Measurements from ENCODE around the gene RGMA.

RGMA gene

DNA sequence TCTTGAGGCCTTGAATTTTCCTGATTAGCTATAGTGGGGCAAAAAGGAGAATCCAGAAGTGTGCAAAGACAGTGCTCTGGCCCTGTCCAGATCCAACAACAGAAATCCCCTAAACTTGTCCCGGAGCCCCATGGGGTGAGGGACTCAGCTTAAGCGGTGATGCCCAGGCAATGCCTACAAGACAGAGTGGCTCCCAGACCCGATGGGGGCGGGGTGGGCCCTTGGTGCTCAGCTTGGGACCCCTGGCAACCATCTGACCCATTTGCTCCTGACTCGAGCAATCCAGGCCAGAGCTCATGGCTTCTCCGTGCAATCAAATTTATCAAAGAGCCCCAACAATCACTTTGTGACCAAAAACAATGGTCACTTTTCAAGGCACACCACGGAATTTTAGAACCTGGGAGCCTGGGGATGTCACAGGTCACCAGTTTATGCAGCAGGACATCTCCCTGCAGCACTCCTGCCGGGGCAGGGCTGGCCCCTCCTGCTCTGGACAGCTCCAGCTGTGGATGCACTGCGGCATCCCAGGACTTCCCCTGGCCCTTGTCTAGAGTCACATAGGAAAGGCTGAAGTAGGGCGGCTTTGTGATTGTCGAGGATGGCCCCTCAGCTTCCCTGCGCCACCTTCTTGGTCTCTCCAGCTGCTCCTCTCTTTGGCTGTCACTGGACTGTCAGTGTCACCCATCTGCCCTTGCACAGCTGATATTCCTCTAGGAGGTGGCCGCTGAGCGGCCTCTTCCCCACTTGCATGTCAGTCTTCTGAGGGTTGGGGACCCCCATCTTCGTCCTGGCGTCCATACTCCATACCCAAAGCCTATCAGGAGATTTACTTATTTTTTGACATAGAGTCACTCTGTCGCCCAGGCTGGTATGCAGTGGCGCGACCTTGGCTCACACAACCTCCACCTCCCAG, 28.4 kb downstream of the RGMA start:
- Histone ChIP-seq H3K4me1 (ENCODE audit: control insufficient read depth in 2 of 2, insufficient read depth in 2 of 2, low read length in 2 of 2) (peaks cover 0 to 2% of the 10 kb centered on the region in 2 donors), H3K27me3 (ENCODE audit: control insufficient read depth in 2 of 2, insufficient read depth in 2 of 2, low read length in 2 of 2) (no peaks in the 10 kb centered on the region), H3K36me3 (ENCODE audit: control insufficient read depth in 2 of 2, insufficient read depth in 2 of 2, low read length in 2 of 2) (no peaks in the 10 kb centered on the region), H3K27ac (ENCODE audit: low read depth in 2 of 2, low read length in 2 of 2) (no peak overlapping the region), H3K9ac (ENCODE audit: low read depth in 1 of 2, low read length in 2 of 2) (no peak overlapping the region), H3K4me3 (ENCODE audit: low read length in 2 of 2) (no peak overlapping the region), H3K9me3 (ENCODE audit: control insufficient read depth in 2 of 2, low read length in 2 of 2) (no peaks in the 10 kb centered on the region)

DNA sequence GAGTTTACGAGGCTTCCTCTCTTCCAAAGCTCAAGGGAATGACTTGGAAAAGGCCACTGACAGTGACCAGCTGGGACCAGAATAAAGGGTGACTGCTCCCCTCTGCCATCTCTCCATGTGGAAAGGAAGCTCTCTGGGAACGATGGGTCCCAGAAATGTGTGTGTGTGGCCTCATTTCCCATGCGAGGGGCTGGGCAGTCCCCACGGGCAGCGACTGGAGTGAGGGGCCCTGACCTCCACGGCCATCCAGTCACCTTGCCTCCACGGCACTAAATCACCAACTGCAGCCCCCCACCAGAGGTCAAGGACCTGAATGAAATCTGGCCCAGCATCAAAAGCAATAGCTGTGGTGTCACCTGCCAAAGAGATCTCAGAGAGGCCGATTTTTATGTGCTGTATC, 29.6 kb downstream of the RGMA start:
- H3K27me3 ChIP-seq (ENCODE audit: control insufficient read depth in 2 of 2, insufficient read depth in 2 of 2, low read length in 2 of 2), result no peaks in the 10 kb centered on the region
- no peaks in the 10 kb centered on the region for H3K9me3 ChIP-seq (ENCODE audit: control insufficient read depth in 2 of 2, low read length in 2 of 2)
- no peaks in the 10 kb centered on the region for H3K36me3 ChIP-seq (ENCODE audit: control insufficient read depth in 2 of 2, insufficient read depth in 2 of 2, low read length in 2 of 2)
- no peak overlapping the region for H3K4me3 ChIP-seq (ENCODE audit: low read length in 2 of 2)
- no peak overlapping the region for H3K9ac ChIP-seq (ENCODE audit: low read depth in 1 of 2, low read length in 2 of 2)
- peaks cover 0 to 2% of the 10 kb centered on the region in 2 donors for H3K4me1 ChIP-seq (ENCODE audit: control insufficient read depth in 2 of 2, insufficient read depth in 2 of 2, low read length in 2 of 2)
- no peak overlapping the region for H3K27ac ChIP-seq (ENCODE audit: low read depth in 2 of 2, low read length in 2 of 2)

DNA sequence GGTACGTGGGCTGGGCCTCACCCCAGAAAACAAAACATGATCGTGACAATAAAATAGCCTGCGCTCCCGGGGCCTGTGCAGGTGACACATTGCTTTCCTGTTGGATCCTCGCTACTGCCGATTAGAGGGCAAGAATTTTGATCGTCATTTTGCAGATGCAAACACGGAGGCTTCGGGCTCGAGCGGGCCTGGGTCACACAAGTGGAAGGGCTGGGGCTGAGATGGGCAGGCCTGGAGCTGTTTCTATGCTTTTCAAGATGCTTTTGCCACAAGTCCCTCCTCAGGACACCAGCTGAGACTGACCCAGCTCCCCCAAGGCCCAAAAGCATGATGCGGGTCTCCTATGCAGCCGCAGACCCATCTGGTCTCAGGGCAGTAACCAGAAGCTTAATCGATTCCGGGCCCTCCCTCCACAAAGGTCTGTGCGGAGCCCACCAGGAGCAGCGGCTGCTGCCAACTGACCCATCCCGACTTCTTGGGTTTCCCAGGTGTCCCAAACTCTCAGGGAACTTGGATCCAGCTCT, 30.0 kb downstream of the RGMA start:
- Histone ChIP-seq H3K9ac (ENCODE audit: low read depth in 1 of 2, low read length in 2 of 2) (no peak overlapping the region), H3K36me3 (ENCODE audit: control insufficient read depth in 2 of 2, insufficient read depth in 2 of 2, low read length in 2 of 2) (no peaks in the 10 kb centered on the region), H3K27me3 (ENCODE audit: control insufficient read depth in 2 of 2, insufficient read depth in 2 of 2, low read length in 2 of 2) (no peaks in the 10 kb centered on the region), H3K27ac (ENCODE audit: low read depth in 2 of 2, low read length in 2 of 2) (no peak overlapping the region), H3K4me1 (ENCODE audit: control insufficient read depth in 2 of 2, insufficient read depth in 2 of 2, low read length in 2 of 2) (peaks cover 0 to 2% of the 10 kb centered on the region in 2 donors), H3K9me3 (ENCODE audit: control insufficient read depth in 2 of 2, low read length in 2 of 2) (no peaks in the 10 kb centered on the region), H3K4me3 (ENCODE audit: low read length in 2 of 2) (no peak overlapping the region)

DNA sequence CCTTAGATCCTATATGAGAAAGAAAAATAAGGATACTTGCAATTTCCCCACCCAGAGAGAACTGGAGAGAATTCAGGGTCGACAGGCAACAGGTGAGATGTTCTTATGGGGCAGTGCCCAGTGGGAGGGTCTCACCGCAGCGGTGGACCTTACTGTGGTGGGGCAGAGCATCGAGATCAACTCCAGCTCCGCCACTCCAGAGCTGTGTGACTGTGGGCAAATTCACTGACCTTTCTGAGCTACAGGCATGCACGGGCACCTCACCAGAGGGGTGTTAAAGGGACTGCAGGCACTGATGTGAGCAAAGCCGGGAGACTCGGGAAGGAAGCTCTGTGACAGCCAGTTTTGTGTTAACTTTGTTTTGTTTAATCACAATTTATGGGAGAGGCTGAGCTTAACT, 30.9 kb downstream of the RGMA start:
- no peak overlapping the region for H3K27ac ChIP-seq (ENCODE audit: low read depth in 2 of 2, low read length in 2 of 2)
- no peaks in the 10 kb centered on the region for H3K36me3 ChIP-seq (ENCODE audit: control insufficient read depth in 2 of 2, insufficient read depth in 2 of 2, low read length in 2 of 2)

DNA sequence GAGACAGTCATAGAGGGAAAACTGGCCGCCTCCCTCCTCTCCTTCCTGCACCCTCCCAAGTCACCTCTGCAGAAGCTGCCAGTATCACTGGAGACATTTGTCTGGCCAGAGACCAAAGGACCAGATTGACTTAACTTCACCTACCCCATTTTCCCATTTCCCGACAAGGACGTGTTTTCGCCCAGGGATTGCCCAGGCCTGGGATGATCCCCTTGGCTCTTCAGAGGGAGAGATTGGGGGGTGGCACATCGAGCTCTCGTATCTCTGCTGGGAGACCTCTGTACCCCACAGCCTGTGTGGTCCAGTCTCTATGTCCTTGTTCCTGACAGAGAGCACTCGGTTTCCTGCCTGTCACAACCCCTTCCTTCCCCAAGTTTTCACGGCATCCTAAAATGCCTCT, 31.4 kb downstream of the RGMA start:
- Histone ChIP-seq H3K4me1 (ENCODE audit: control insufficient read depth in 2 of 2, insufficient read depth in 2 of 2, low read length in 2 of 2) (peaks cover 0 to 2% of the 10 kb centered on the region in 2 donors), H3K27ac (ENCODE audit: low read depth in 2 of 2, low read length in 2 of 2) (no peak overlapping the region), H3K9ac (ENCODE audit: low read depth in 1 of 2, low read length in 2 of 2) (no peak overlapping the region), H3K36me3 (ENCODE audit: control insufficient read depth in 2 of 2, insufficient read depth in 2 of 2, low read length in 2 of 2) (no peaks in the 10 kb centered on the region), H3K4me3 (ENCODE audit: low read length in 2 of 2) (no peak overlapping the region), H3K27me3 (ENCODE audit: control insufficient read depth in 2 of 2, insufficient read depth in 2 of 2, low read length in 2 of 2) (no peaks in the 10 kb centered on the region), H3K9me3 (ENCODE audit: control insufficient read depth in 2 of 2, low read length in 2 of 2) (no peaks in the 10 kb centered on the region)

More for the DNA sequence above, 30.9 kb downstream of the RGMA start:
- Histone ChIP-seq H3K9ac (ENCODE audit: low read depth in 1 of 2, low read length in 2 of 2) (no peak overlapping the region), H3K9me3 (ENCODE audit: control insufficient read depth in 2 of 2, low read length in 2 of 2) (no peaks in the 10 kb centered on the region), H3K4me3 (ENCODE audit: low read length in 2 of 2) (no peak overlapping the region), H3K4me1 (ENCODE audit: control insufficient read depth in 2 of 2, insufficient read depth in 2 of 2, low read length in 2 of 2) (peaks cover 0 to 2% of the 10 kb centered on the region in 2 donors), H3K27me3 (ENCODE audit: control insufficient read depth in 2 of 2, insufficient read depth in 2 of 2, low read length in 2 of 2) (no peaks in the 10 kb centered on the region)

DNA sequence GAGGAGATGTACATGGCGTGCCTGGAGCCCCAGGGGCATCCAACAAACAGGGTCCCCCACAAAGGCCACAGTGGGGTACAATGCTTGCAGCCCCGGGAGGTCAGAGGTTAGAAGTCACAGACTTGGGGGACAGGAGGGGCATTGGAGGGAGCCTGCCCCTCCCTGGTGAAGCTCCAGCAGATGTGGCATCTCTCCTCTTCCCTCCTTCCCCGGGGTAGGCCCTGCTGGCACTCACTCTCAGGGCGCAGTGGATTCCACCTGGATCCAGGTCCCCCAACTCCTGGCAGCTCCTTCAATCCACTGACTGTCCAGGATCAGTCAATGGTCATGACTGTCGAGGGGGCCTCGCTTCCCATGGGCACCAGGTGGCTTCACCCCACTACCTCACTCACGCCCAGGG, 32.2 kb downstream of the RGMA start:
- Histone ChIP-seq H3K36me3 (ENCODE audit: control insufficient read depth in 2 of 2, insufficient read depth in 2 of 2, low read length in 2 of 2) (no peaks in the 10 kb centered on the region), H3K27ac (ENCODE audit: low read depth in 2 of 2, low read length in 2 of 2) (no peak overlapping the region), H3K4me1 (ENCODE audit: control insufficient read depth in 2 of 2, insufficient read depth in 2 of 2, low read length in 2 of 2) (peaks cover 0 to 2% of the 10 kb centered on the region in 2 donors)

DNA sequence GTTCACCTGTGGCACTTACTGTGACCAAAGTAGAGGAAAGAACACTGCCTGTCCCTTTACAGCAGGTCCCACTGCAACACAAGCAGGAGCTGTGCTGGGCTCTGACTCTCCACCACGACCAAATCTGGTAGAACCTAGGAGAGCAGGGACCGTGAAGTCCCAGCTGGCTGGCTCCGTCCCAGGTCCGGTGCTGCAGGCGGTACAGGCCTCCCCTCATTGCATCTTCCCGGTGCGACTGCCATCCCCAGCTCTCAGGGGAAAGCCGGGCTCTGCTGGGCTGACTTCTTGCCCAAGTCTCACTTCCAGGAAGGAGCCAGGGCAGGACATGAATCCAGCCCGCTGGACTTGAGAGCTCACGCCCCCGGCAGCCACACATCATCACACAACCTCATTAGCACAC, 33.8 kb downstream of the RGMA start:
- no peak overlapping the region for H3K4me3 ChIP-seq (ENCODE audit: low read length in 2 of 2)
- no peaks in the 10 kb centered on the region for H3K4me1 ChIP-seq (ENCODE audit: control insufficient read depth in 2 of 2, insufficient read depth in 2 of 2, low read length in 2 of 2)
- H3K9me3 ChIP-seq (ENCODE audit: control insufficient read depth in 2 of 2, low read length in 2 of 2), result no peaks in the 10 kb centered on the region
- H3K27ac ChIP-seq (ENCODE audit: low read depth in 2 of 2, low read length in 2 of 2), result no peak overlapping the region
- H3K36me3 ChIP-seq (ENCODE audit: control insufficient read depth in 2 of 2, insufficient read depth in 2 of 2, low read length in 2 of 2), result no peaks in the 10 kb centered on the region
- no peak overlapping the region for H3K9ac ChIP-seq (ENCODE audit: low read depth in 1 of 2, low read length in 2 of 2)
- no peaks in the 10 kb centered on the region for H3K27me3 ChIP-seq (ENCODE audit: control insufficient read depth in 2 of 2, insufficient read depth in 2 of 2, low read length in 2 of 2)

More for the DNA sequence above, 32.2 kb downstream of the RGMA start:
- no peaks in the 10 kb centered on the region for H3K27me3 ChIP-seq (ENCODE audit: control insufficient read depth in 2 of 2, insufficient read depth in 2 of 2, low read length in 2 of 2)
- H3K4me3 ChIP-seq (ENCODE audit: low read length in 2 of 2), result no peak overlapping the region
- H3K9me3 ChIP-seq (ENCODE audit: control insufficient read depth in 2 of 2, low read length in 2 of 2), result no peaks in the 10 kb centered on the region
- H3K9ac ChIP-seq (ENCODE audit: low read depth in 1 of 2, low read length in 2 of 2), result no peak overlapping the region

DNA sequence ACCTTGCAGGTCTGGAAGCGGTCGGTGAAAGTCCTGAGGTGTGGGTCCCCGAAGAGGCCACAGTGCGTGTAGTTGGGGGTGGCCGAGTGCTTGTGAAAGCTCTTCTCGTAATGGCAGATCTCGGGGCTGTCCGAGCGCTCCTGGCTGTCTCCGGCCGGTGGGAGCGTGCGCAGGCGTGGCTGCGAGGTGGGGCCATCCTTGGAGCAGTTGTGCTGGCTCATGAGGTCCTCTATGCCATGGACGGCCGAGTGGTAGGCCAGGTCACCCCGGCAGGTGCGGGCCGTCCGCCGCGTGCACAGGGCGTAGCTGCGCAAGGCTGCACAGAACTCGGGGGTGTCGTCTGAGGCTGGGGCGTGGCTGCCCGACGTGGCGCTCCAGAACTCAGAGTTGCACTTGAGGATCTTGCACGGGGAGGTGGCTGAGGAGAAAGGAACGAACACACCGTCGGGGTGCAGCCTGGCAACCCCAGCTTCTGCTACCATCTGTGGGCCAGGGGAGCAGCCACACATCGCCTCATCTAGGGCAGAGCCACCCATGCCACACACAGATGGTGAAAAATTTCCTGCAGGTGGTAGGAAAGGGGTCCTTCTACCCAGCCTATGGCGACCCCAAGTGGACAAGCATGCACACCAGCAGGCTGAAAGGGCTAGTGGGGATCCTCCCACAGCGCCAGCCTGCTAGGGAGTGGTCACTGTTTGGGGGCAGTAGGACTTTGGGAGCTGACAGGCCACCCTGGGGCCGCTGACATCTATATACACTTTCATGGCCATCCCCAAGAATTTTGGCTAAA, 36.7 kb downstream of the RGMA start:
- no peak overlapping the region for H3K27ac ChIP-seq (ENCODE audit: low read depth in 2 of 2, low read length in 2 of 2)
- no peaks in the 10 kb centered on the region for H3K9me3 ChIP-seq (ENCODE audit: control insufficient read depth in 2 of 2, low read length in 2 of 2)
- H3K4me1 ChIP-seq (ENCODE audit: control insufficient read depth in 2 of 2, insufficient read depth in 2 of 2, low read length in 2 of 2), result no peaks in the 10 kb centered on the region
- no peak overlapping the region for H3K4me3 ChIP-seq (ENCODE audit: low read length in 2 of 2)
- H3K9ac ChIP-seq (ENCODE audit: low read depth in 1 of 2, low read length in 2 of 2), result no peak overlapping the region
- H3K27me3 ChIP-seq (ENCODE audit: control insufficient read depth in 2 of 2, insufficient read depth in 2 of 2, low read length in 2 of 2), result no peaks in the 10 kb centered on the region
- no peaks in the 10 kb centered on the region for H3K36me3 ChIP-seq (ENCODE audit: control insufficient read depth in 2 of 2, insufficient read depth in 2 of 2, low read length in 2 of 2)

DNA sequence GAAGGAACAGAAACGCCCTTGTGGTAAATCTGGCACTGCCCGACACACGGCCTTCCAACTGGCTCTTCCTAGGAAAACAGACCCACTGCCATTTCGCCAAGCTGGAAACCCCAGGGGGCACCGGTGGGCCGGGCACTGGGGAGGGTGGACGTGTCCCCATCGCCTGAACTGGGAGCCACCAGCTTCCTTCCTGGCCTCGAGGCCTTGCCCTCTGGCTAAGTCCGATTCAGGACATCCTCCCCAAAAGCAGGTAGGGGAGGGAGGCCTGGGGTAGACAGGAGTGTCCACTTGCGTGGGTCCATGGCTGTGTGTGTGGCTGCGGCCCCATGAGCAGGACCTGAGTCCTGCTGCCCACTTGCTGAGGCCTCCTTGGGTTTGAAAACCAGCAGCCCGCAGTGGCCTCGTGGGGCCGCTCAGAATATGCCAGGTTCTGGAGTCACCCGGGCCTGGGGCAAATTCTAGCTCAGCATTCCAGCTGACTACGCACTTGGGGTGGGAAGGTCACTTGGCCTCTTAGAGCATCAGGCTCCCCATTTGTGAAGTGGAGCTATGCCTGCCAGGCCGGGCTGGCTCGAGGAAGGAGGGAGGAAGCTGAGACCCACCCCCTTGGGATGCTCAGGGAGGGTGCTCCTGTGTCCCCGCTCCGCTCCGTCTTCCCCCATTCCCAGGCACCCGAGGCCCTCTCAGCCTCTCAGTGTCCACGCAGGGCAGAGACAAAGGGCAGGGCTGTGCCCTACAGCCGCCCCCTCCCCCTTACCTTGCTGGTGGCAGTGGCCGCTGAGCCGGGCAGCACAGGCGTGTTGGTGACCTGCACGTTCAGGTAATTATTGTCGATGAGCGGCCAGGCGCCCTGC, 37.5 kb downstream of the RGMA start:
- H3K9ac ChIP-seq (ENCODE audit: low read depth in 1 of 2, low read length in 2 of 2), result no peak overlapping the region
- H3K4me3 ChIP-seq (ENCODE audit: low read length in 2 of 2), result no peak overlapping the region
- H3K27ac ChIP-seq (ENCODE audit: low read depth in 2 of 2, low read length in 2 of 2), result no peak overlapping the region
- H3K9me3 ChIP-seq (ENCODE audit: control insufficient read depth in 2 of 2, low read length in 2 of 2), result no peaks in the 10 kb centered on the region
- H3K4me1 ChIP-seq (ENCODE audit: control insufficient read depth in 2 of 2, insufficient read depth in 2 of 2, low read length in 2 of 2), result no peaks in the 10 kb centered on the region
- H3K36me3 ChIP-seq (ENCODE audit: control insufficient read depth in 2 of 2, insufficient read depth in 2 of 2, low read length in 2 of 2), result no peaks in the 10 kb centered on the region
- H3K27me3 ChIP-seq (ENCODE audit: control insufficient read depth in 2 of 2, insufficient read depth in 2 of 2, low read length in 2 of 2), result no peaks in the 10 kb centered on the region

All from mucosa of rectum (tissue), 2 donors.